Thyroid gland (tissue), 4 donors: ENCODE measurements around the gene RYR3.
"Not testable (repeated sequence)": the region's sequence is repeated elsewhere in the genome, so short reads cannot be mapped to it uniquely, and the experiment has no call there.

Source experiments
- POLR2A ChIP-seq, 2 donors: fragments of 450-650 bp; IDR thresholded peaks; one replicate each; pipeline ENCODE4 v1.6.1; 2017; ENCODE audit warnings: antibody characterized with exemption in 2 of 2, mild to moderate bottlenecking in 2 of 2, moderate library complexity in 1 of 2
- TF ChIP-seq, protein P1 (sequence below), 6 experiments: fragments of 200-600 bp in 3 of 6; fragments of 450-650 bp in 3 of 6; sonication (generic) in 3 of 6; IDR thresholded peaks; one replicate each; pipeline ENCODE4 v1.5.1; 2016 to 2019; ENCODE audit warnings: antibody characterized with exemption in 6 of 6, mild to moderate bottlenecking in 2 of 6, inconsistent platforms in 1 of 6, moderate library complexity in 1 of 6

DNA sequence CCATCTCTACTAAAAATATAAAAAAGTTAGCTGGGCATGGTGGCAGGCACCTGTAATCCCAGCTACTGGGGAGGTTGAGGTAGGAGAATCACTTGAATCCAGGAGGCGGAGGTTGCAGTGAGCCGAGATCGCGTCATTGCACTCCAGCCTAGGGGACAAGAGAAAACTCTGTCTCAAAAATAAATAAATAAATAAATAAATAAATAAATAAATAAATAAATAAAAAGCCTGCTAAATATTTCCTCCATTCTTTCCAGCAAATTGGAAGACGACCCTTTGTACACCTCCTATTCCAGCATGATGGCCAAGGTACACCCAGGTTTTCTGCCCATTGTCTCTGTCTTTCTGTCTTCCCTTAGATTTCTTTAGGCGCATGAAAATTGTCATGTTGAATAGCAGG is 508.7 kb downstream of the RYR3 start:
- not testable (repeated sequence) for TF ChIP-seq POLR2A (IDR thresholded peaks at IDR 0.05)
- TF ChIP-seq, protein P1, sequence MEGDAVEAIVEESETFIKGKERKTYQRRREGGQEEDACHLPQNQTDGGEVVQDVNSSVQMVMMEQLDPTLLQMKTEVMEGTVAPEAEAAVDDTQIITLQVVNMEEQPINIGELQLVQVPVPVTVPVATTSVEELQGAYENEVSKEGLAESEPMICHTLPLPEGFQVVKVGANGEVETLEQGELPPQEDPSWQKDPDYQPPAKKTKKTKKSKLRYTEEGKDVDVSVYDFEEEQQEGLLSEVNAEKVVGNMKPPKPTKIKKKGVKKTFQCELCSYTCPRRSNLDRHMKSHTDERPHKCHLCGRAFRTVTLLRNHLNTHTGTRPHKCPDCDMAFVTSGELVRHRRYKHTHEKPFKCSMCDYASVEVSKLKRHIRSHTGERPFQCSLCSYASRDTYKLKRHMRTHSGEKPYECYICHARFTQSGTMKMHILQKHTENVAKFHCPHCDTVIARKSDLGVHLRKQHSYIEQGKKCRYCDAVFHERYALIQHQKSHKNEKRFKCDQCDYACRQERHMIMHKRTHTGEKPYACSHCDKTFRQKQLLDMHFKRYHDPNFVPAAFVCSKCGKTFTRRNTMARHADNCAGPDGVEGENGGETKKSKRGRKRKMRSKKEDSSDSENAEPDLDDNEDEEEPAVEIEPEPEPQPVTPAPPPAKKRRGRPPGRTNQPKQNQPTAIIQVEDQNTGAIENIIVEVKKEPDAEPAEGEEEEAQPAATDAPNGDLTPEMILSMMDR (IDR thresholded peaks at IDR 0.05) = not testable (repeated sequence)
